H1 (cell line): ENCODE data around the gene ABHD17B. TPM values are rescaled to one million over a fixed set of nuclear protein-coding genes. Genes with fewer than 3 reads are reported as not detected.

ENCODE experiments used
- BACH1 ChIP-seq: IDR thresholded peaks from 2 replicates; pipeline ENCODE4 v1.6.1; 2012; ENCODE audit warnings: low read length, improper control_type of control experiment
- BCL11A ChIP-seq, 2 experiments: IDR thresholded peaks; one replicate each; pipeline ENCODE4 v1.6.1; 2011; ENCODE audit warnings: low read depth in 2 of 2, low read length in 2 of 2, mild to moderate bottlenecking in 2 of 2
- CHD7 ChIP-seq: fragments of 300-600 bp; sonication (generic); IDR thresholded peaks from 2 replicates; pipeline ENCODE4 v1.7.1; 2012; ENCODE audit warnings: low read length, moderate library complexity, mild to moderate bottlenecking, inconsistent platforms; ENCODE audit not compliant: insufficient replicate concordance
- CREB1 ChIP-seq: IDR thresholded peaks from 2 replicates; pipeline ENCODE4 v1.6.1; 2012; ENCODE audit warnings: inconsistent platforms
- HDAC6 ChIP-seq: IDR thresholded peaks from one replicate; pipeline ENCODE4 v1.7.1; 2012; ENCODE audit warnings: low read depth, mild to moderate bottlenecking, inconsistent platforms, low read length, moderate library complexity
- KDM1A ChIP-seq: fragments of 200-600, 300-600 bp; sonication (generic); IDR thresholded peaks from 2 replicates; pipeline ENCODE4 v1.7.1; 2016; ENCODE audit warnings: mild to moderate bottlenecking, low read length, borderline replicate concordance
- MAFK ChIP-seq: IDR thresholded peaks from 2 replicates; pipeline ENCODE4 v1.6.1; 2012; ENCODE audit warnings: low read depth, mild to moderate bottlenecking, improper control_type of control experiment, low read length
- NANOG ChIP-seq: IDR thresholded peaks from 2 replicates; pipeline ENCODE4 v1.6.1; 2011; ENCODE audit warnings: low read length, low read depth, mild to moderate bottlenecking, inconsistent platforms; ENCODE audit not compliant: insufficient read depth, poor library complexity, severe bottlenecking
- POLR2A ChIP-seq, 2 experiments: IDR thresholded peaks; 1 replicate in 1 of 2; 2 replicates in 1 of 2; pipeline ENCODE4 v1.6.1; 2011; ENCODE audit warnings: low read depth in 2 of 2, low read length in 2 of 2, mild to moderate bottlenecking in 2 of 2; ENCODE audit errors: control extremely low read depth in 1 of 2
- SRF ChIP-seq: IDR thresholded peaks from 2 replicates; pipeline ENCODE4 v1.6.1; 2011; ENCODE audit warnings: mild to moderate bottlenecking, low read depth, low read length, moderate library complexity
- TEAD4 ChIP-seq: IDR thresholded peaks from 2 replicates; pipeline ENCODE4 v1.6.1; 2012; ENCODE audit warnings: low read depth, low read length, inconsistent platforms, mixed read lengths
- polyA plus RNA-seq, 7 experiments: library from polyadenylated mRNA; depleted of rRNA in 3 of 7; stranded (reverse) in 5 of 7; unstranded in 2 of 7; fragments of >200 nt in 5 of 7; fragments of 200-250 nt in 2 of 7; gene quantifications; 1 replicate in 5 of 7; 2 replicates in 1 of 7; 4 replicates in 1 of 7; pipeline versions ENCODE4 v1.2.1 to v1.2.3, GENCODE V29; 2011 to 2013; ENCODE audit warnings: missing spikeins in 2 of 7, mixed read lengths in 2 of 7
- total RNA-seq: library from RNA; stranded (reverse); fragmentation: NEBNext Ultra II Directional; extraction: Animal tissue kit (Norgen Biotek cat#: 25700); gene quantifications from 2 replicates; pipeline ENCODE4 v1.2.1, GENCODE V29; 2021

The ABHD17B gene
- total and polyA plus RNA-seq, 2 of the 8 experiments (the other 6 are each of a cell fraction or from before 2014, with no cell fraction given): 37.2 to 60.8 TPM

- TF ChIP-seq CHD7: no peak
- TF ChIP-seq BCL11A (IDR thresholded peaks at IDR 0.05; ENCODE audit: low read depth in 2 of 2, low read length in 2 of 2): peak in 1 of 2 experiments; percentile 35
- TF ChIP-seq MAFK: 0 out of 2 replicates have a peak, but pooled peaks have one; percentile 6
- TF ChIP-seq POLR2A (IDR thresholded peaks at IDR 0.05; ENCODE audit: control extremely low read depth in 1 of 2, low read depth in 2 of 2, low read length in 2 of 2): no peak; a peak in 1 of 3 replicates
- peak; percentile 79 for TF ChIP-seq SRF
- no peak for TF ChIP-seq HDAC6
- TF ChIP-seq BACH1: no peak
- peak; percentile 82 for TF ChIP-seq NANOG
- TF ChIP-seq CREB1: no peak
- TF ChIP-seq KDM1A: peak; percentile 52; the same call in 1 of the 2 replicates
- TF ChIP-seq TEAD4: 0 out of 2 replicates have a peak, but pooled peaks have one; percentile 16
Observed at GRCh38 chr9:71921190-71921814, 10.3 kb upstream of the ABHD17B start (continued).
